ENCODE measurements around the gene SLC16A8. TPM values are rescaled to one million over a fixed set of nuclear protein-coding genes. Genes with fewer than 3 reads are reported as not detected.

SLC16A8 gene
- total RNA-seq, 4 donors from 2014 or later = not detected

- intact Hi-C loops (cut with DNase I; ENCODE audit: low total_unique reads) = no loop called here
- Histone ChIP-seq H3K27me3 (no peaks in the 10 kb centered on the region), H3K36me3 (peaks cover 0 to 26% (median 4%) of the 10 kb centered on the region in 4 donors), H3K4me1 (peaks cover 0 to 7% (median 2%) of the 10 kb centered on the region in 4 donors), H3K27ac (no peak overlapping the region), H3K4me3 (no peak overlapping the region), H3K9me3 (no peaks in the 10 kb centered on the region)
- in situ Hi-C loops (cut with MboI; ENCODE audit: low pct_ligation_motif_present in 1 of 4, low pct_unique_long_range_greater_than_20kb in 1 of 4, low sequenced_read_pairs in 3 of 4) = loop anchor here in 1 of 4 donors (25.0 kb wide), 1 partner anchor 491 kb away; the partner anchor contains the start of gene DMC1
- DNase-seq = no peak
- WGBS, 2 donors (ENCODE audit: low coverage in 1 of 2) = 90% methylated on average over 21 of the region's 22 CpGs; no CpG with 5 or more reads in 1 of the 2 donors
- TF ChIP-seq POLR2A (IDR thresholded peaks at IDR 0.05) (no peak), EP300 (IDR thresholded peaks at IDR 0.05; ENCODE audit: low read depth) (no peak), CTCF (IDR thresholded peaks at IDR 0.05) (no peak), POLR2AphosphoS5 (IDR thresholded peaks at IDR 0.05) (no peak)
Observed at GRCh38 chr22:38071421-38072321, 12.3 kb downstream of the SLC16A8 start.

- H3K4me3 ChIP-seq = no peak overlapping the region
- intact Hi-C loops (cut with DNase I; ENCODE audit: low total_unique reads) = no loop called here
- H3K27ac ChIP-seq = peak overlapping the region; percentile 29 to 69 (median 64)
- peaks cover 0 to 28% (median 6%) of the 10 kb centered on the region in 4 donors for H3K36me3 ChIP-seq
- H3K9me3 ChIP-seq = no peaks in the 10 kb centered on the region
- 89% methylated on average over 11 of the region's 11 CpGs; no CpG with 5 or more reads in 1 of the 2 donors for WGBS, 2 donors (ENCODE audit: low coverage in 1 of 2)
- TF ChIP-seq POLR2AphosphoS5 (IDR thresholded peaks at IDR 0.05) (no peak), CTCF (IDR thresholded peaks at IDR 0.05) (no peak), POLR2A (IDR thresholded peaks at IDR 0.05) (no peak), EP300 (IDR thresholded peaks at IDR 0.05; ENCODE audit: low read depth) (no peak)
- no peaks in the 10 kb centered on the region for H3K27me3 ChIP-seq
- DNase-seq = no peak
- H3K4me1 ChIP-seq = peaks cover 0 to 7% (median 2%) of the 10 kb centered on the region in 4 donors
- in situ Hi-C loops (cut with MboI; ENCODE audit: low pct_ligation_motif_present in 1 of 4, low pct_unique_long_range_greater_than_20kb in 1 of 4, low sequenced_read_pairs in 3 of 4) = loop anchor here in 1 of 4 donors (25.0 kb wide), 1 partner anchor 492 kb away; the partner anchor contains the start of gene DMC1
Observed at GRCh38 chr22:38070250-38070921, 13.6 kb downstream of the SLC16A8 start.

- in situ Hi-C loops (cut with MboI; ENCODE audit: low pct_ligation_motif_present in 1 of 4, low pct_unique_long_range_greater_than_20kb in 1 of 4, low sequenced_read_pairs in 3 of 4) (loop anchor here in 1 of 4 donors (25.0 kb wide), 1 partner anchor 493 kb away; the partner anchor contains the start of gene DMC1), intact Hi-C loops (cut with DNase I; ENCODE audit: low total_unique reads) (no loop called here)
- Histone ChIP-seq H3K4me1 (peaks cover 0 to 7% (median 2%) of the 10 kb centered on the region in 4 donors), H3K9me3 (no peaks in the 10 kb centered on the region), H3K4me3 (no peak overlapping the region), H3K36me3 (peaks cover 0 to 27% (median 9%) of the 10 kb centered on the region in 4 donors), H3K27ac (peak overlapping the region; percentile 44 to 69 (median 64)), H3K27me3 (no peaks in the 10 kb centered on the region)
- 78% methylated on average over 21 of the region's 21 CpGs; no CpG with 5 or more reads in 1 of the 2 donors for WGBS, 2 donors (ENCODE audit: low coverage in 1 of 2)
- DNase-seq = peak; percentile 29
- TF ChIP-seq POLR2AphosphoS5 (IDR thresholded peaks at IDR 0.05) (peak in 2 of 3 donors; percentile 38 to 43), CTCF (IDR thresholded peaks at IDR 0.05) (peak; percentile 26 to 45 (median 39)), EP300 (IDR thresholded peaks at IDR 0.05; ENCODE audit: low read depth) (no peak)
Observed at GRCh38 chr22:38069372-38070249, 14.4 kb downstream of the SLC16A8 start.
